SIG-M5 (cell line): ENCODE results near the gene CFAP47.
"Not testable (repeated sequence)": the region's sequence is repeated elsewhere in the genome, so short reads cannot be mapped to it uniquely, and the experiment has no call there.

Experiments used
- DNase-seq: peaks from one replicate; lab custom pipeline; 2025; lab: John Stamatoyannopoulos, UW

Gene CFAP47

DNA sequence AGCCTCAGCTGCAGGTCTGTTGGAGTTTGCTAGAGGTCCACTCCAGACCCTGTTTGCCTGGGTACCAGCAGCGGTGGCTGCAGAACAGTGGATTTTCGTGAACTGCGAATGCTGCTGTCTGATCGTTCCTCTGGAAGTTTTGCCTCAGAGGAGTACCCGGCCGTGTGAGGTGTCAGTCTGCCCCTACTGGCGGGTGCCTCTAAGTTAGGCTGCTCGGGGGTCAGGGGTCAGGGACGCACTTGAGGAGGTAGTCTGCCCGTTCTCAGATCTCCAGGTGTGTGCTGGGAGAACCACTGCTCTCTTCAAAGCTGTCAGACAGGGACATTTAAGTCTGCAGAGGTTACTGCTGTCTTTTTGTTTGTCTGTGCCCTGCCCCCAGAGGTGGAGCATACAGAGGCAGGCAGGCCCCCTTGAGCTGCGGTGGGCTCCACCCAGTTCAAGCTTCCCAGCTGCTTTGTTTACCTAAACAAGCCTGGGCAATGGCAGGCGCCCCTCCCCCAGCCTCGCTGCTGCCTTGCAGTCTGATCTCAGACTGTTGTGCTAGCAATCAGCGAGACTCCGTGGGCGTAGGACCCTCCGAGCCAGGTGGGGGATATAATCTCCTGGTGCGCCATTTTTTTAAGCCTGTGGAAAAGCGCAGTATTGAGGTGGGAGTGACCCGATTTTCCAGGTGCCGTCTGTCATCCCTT is 315.4 kb downstream of the CFAP47 start:
- DNase-seq = not testable (repeated sequence)

- no peak for DNase-seq
Measured at GRCh38 chrX:36241397-36241796, 321.9 kb downstream of the CFAP47 start.

DNA sequence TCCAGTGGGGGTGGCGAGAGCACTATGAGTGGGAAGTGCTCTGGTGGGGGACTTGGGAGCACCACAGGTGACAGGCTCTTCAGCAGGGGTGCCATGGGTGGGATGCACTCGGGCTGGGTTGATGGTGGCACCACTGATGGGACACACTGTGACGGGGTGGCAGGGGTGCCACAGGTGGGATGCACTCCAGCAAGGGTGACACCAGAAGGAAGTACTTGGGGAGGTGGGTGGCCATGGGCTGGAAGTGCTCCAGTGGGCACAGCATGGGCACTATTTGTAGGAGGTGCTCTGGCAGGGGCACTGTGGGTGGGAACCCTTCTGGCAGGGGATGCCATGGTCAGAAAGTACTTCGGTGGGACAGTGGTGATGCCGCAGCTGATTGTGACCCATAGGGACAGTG is 346.6 kb downstream of the CFAP47 start:
- no peak for DNase-seq

DNA sequence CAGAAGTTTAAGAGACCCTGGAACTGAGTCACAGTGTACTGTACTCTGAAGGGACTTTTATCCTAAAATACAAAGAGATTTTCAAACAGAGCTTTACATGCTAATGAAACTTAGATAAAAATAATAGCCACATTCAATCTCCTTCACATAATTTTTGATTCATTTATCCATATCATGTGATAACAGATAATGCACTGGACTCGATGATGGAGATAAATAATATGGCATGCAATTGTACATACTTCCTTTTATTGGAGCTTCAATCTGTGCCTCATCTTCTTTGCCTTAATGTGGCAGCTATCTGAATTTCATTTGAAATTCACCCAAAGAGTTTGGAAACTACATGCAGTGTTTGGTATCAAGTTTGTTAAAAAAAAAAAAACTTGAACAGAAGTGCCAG is 390.6 kb downstream of the CFAP47 start:
- DNase-seq = no peak

DNA sequence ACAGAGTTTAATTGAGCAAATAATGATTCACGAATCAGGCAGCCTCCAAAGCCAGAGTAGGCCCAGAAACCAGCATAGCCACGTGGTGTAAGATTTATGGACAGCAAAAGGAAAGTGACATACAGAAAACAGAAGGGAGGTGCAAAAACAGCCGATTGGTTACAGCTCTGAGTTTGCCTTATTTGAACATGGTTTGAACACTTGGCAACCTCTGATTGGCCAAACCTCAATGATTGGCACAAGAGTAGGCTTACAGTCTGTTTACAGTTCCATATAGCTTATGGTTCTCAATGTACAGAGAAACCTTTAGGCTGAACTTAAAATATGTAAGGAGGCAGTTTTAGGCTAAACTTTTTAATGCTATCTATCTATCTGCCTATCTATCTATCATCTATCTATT is 394.8 kb downstream of the CFAP47 start:
- no peak for DNase-seq

- DNase-seq = no peak
Measured at GRCh38 chrX:36334572-36334971, 415.0 kb downstream of the CFAP47 start.

- DNase-seq = no peak
Measured at GRCh38 chrX:36336751-36337150, 417.2 kb downstream of the CFAP47 start.

GRCh38 chrX:36344301-36344700 is 424.8 kb downstream of the CFAP47 start:
- no peak for DNase-seq

DNA sequence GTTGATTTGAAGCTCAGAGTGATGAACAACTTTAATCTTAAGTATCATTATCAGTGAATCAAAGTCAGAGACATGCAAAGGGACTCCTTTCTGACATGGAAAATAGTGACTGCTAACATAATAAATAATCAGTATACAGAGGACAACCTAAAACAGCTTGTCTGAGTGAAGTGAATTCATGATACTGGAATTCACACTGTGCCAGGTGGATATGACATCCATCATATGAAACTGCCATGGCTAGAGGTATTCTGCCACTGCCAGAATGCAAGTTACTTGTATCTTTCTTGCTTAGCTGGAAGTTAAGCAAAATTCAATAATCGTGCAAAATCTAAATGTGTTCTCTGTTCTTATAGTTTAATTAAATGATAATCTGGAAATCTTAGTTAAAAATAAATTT is 429.0 kb downstream of the CFAP47 start:
- DNase-seq = no peak

DNA sequence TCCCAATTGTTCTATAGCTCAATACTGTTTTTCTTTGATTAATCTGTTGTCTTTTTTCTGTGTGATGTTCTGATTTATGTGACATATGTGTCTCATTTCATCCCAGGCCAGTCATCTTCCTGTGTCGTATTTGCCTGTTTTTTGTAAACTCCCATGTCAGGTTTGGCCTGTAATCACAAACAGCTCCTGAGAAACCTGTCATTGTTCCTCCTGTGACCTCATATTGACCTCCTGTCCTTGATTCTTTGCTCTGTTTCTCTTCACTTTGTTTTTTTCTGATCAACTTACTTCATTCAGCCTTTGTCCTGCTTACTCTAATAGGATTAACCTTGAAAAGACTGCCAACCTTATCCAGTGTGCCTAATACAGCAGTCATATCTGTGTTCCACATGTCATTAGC is 438.3 kb downstream of the CFAP47 start:
- DNase-seq = no peak

DNA sequence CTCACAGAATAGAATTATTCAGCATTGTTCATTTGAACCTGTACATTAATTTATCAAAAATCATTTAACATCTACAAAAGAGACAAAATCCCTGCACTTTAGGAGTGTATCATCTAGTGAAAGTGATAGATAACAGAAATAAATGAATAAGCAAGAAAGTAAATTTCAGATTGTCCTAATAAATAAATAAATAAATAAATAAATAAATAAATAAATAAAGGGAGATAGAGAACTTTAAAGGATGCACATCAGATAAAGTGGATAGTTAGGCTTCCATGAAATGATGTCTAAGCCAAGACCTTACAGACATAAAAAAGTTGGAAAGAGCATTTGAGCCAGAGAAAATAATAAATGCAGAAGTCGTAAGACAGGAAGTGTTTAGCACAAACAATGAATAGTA is 444.7 kb downstream of the CFAP47 start:
- DNase-seq = no peak

DNA sequence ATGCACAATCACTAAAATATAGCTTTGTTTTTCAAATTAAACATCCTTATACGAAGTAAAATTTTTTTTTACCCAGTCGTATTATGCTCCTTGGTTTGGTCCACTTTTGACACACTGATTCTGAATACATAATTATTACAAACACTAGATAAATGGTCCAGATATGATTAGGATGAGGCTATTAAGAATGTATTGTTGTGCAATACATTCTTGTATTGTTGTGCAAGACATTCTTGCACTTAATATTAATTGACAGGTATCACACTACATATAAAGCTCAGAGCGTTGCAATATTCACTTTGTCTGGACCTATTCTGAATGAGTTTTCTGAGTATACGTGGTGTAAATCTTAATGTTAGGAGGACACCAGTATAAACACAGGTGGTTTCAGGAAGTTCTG is 464.0 kb downstream of the CFAP47 start:
- no peak for DNase-seq

GRCh38 chrX:36388901-36389300 is 469.4 kb downstream of the CFAP47 start:
- no peak for DNase-seq

DNA sequence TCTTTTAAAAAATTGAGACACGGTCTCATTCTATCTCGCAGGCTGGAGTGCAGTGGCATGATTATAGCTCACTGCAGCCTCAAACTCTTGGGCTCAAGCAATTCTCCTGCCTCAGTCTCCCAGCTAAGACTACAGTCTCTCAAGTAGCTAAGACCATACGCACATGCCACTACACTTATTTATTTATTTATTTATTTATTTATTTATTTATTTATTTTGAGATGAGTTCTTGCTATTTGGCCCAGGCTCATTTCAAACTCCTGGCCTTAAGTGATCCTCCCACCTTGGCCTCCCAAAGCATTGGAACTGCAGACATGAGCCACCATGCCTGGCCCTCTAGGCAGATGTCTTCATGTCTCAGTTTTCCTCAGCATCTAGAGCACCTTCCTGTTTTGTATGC is 482.2 kb downstream of the CFAP47 start:
- DNase-seq = no peak

- DNase-seq = no peak
Measured at GRCh38 chrX:36407836-36408235, 488.3 kb downstream of the CFAP47 start.

- no peak for DNase-seq
Measured at GRCh38 chrX:36414056-36414455, 494.5 kb downstream of the CFAP47 start.

GRCh38 chrX:36422368-36422767 is 502.8 kb downstream of the CFAP47 start:
- DNase-seq = no peak

- DNase-seq = no peak
Measured at GRCh38 chrX:36431819-36432218, 512.3 kb downstream of the CFAP47 start.

DNA sequence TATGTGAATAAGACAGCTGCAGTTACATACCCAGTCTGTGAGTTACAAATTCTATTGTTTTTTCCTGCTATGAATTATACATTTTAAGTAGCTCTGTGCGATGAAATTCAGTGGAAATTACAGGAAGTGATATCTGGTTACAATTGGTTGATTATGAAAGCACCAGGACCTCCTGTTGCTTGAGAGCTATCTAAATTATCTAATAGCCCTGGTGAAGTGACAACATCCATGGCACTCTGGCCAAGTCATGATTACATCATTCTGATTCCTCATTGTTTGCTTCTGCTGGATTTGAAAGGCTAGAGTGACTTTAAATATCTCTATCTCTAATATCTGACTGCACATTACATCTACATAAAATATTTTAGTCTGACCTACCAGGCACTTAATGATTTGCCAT is 515.0 kb downstream of the CFAP47 start:
- no peak for DNase-seq
